Hippocampal formation (tissue), 2 donors: Measurements from ENCODE around the gene ZNF331.

Experiments
- DNase-seq, 2 donors: peaks; one replicate each; lab custom pipeline; 2025; lab: John Stamatoyannopoulos, UW

The ZNF331 gene

DNA sequence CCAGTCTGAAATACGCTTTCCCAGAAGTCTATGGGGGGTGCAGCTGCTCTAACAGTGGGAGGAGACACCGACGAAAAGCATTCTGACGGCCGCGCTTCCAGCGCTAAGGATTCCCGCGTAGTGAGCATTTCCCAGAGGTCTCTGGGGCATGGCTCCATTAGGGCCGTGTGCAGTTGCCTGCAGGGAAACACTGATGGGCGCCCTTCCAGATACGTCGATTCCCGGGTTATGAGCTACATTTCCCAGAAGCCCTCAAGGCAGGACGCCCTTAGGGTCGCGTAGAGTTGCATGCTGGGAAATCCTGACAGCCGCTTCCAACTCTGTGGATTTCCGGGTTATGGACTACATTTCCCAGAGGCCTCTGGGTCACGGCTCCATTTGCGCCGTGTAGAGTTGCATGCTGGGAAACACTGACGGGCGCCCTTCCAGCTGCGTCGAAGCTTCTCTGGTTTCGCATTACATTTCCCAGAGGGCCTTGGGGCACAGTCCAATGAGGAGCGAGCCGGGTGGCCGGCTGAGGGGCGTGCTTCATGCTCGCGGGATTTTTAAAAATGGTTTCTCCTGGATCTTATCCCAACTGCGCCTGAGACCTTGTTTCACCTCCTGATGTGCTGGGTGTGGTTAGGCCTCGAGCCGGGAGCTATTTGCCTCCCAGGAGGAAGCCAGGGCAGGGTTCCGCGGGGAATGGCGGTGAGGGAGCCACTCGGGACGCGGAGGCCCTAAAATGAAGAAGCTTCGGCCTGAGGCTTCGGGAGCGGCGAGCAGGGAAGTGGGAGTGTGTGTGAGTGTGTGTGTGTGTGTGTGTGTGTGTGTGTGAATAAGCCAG lies 17.2 kb upstream of the ZNF331 start:
- peak; percentile 97 to 98 for DNase-seq

DNA sequence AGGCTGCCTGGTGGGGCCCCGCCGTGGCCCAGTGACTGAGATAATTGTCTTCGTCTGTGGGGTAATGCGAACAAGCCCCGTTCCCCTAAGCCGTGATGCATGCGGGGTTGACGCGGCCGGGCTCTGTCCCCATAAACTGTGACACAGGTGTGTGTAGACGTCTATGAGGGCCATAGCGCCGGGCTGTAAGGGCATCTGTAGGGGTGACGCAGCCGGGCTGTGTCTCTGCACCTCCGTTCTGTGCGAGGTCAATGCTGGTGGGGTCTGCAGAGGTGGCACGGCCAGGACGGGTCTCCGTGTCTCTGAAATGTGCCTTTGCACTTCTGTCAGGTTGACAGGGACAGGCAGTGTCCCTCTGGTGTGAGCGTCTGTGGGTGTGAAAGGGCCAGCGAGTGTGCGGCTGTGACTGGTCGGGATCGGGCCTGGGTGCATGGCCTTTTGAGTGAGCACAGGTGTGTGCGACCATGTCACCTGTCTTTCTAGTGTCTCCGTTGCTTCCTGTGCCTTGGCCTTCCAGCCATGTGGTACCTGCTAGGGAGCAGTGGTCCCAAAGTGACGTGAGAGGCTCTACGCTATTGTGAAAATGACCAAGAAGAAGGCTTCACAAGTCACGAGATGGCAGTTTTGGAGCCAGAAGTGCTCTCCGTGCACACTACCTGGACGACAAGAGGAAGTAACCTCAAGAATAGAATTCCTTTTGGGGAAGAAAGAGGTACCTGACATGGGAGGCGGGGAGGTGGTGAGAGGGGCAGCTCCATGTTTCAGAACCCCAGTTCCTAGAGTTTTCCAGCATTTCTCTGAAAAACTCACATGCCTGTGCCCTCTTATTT lies 16.4 kb upstream of the ZNF331 start:
- DNase-seq: no peak

- no peak for DNase-seq
These were observed 12.0 kb upstream of the ZNF331 start for GRCh38 chr19:53525922-53526321.

GRCh38 chr19:53530622-53531021 lies 7.3 kb upstream of the ZNF331 start:
- DNase-seq: no peak

DNA sequence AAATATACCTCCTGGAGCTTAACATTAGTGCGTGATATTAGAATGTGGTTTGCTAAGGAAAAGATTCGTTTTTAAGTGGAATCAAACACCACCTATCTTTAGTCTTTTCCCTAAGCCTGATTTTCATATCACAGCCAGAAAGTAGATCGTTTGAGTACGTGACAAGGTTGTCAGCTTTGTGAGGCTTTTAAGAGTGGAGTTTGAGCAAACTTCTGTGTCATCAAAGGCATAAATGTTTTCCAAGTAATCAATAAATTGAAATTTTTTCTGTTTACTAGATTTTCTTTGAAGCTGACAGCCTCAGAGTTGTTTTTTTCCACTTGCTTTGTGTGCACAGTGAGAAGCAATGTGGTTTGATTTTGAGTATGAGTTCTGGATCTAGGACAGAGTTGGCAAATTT lies 6.5 kb upstream of the ZNF331 start:
- DNase-seq: no peak

DNA sequence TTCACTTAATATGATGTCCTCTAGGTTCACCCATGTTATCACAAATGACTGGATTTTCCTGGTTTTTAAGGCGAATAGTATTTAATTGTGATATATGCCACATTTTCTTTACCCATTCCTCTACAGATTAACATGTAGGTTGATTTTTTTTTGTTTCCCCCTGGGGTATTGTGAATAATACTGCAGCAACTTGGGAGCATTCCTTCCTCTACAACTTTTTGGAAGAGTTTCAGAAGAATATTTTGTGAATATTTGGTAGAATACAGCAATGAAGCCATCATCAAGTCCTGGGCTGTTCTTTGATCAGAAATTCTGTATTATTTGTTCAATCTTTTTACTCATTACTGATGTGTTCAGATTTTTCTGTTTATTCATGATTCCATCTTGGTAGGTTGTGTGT lies 5.6 kb upstream of the ZNF331 start:
- no peak for DNase-seq

GRCh38 chr19:53536225-53536548 lies 1.8 kb upstream of the ZNF331 start:
- no peak for DNase-seq

DNA sequence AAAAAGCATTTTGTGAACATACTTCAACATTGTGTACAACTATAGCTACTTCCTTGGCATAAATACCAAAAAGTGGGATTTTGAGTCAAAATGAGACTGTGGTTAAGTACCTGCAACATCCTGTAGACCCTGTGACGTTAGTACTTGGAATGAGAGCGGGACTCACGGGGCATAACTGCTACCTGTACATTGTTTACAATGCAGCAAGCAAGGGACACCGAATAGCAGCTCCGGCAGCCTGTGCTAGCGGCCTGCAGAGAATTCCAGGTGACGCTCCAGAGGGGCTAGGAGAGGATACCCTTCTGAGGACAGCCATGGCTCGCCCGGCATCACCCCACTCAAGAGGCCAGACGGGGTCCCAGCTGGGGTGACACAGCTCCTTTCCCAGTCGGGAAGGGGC lies 824 bp upstream of the ZNF331 start:
- DNase-seq: no peak

DNA sequence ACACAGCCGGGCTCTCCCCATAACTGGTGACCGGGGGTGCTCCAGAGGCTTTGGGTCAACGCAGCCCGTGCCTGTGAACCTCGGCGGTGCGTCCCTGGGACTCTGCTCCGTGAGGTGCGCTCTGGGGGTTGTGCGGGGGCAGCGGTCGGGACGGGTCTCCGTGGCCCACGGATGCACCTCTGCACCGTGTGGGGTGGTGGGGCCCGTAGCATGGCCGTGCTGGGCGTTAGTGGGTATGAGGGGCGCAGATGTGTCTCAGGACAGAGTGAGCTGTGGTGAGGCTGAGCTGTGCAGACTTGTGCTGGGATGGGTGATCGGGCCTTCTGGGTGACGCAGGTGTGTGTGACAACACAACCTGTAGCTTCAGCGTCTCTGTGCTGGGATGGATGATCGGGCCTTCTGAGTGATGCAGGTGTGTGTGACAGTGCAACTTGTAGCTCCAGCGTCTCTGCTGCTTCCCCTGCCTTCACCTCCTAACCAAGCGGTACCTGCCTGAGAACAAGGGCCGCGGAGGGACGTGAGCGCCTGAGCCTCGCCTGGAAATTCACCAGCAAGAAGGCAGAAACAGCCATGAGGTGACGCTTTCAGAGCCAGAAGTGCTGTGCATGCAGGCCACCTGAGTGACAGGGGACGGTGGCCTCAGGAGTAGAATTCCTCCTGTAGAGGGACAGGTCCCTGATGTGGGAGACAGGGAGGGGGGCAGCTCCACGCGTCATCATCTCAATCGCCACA lies 599 bp downstream of the ZNF331 start:
- no peak for DNase-seq

DNA sequence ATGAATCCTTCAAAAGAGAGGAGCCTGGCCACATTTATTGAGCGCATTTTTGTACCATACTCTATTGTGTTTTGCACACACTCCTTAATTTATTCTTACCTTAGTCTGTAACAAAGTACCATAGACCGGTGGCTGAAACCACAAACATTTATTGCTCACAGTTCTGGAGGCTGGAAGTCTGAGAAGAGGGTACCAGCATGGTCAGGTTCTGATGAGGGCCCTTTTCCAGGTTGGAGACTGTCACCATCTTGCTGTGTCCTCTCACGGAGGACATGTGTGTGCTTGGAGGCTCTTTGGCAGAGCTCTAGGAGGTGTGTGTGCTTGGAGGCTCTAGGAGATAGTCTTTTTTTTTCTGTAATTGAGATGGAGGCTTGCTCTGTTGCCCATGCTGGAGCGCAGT lies 2.1 kb downstream of the ZNF331 start:
- no peak for DNase-seq

GRCh38 chr19:53541971-53542370 lies 4.0 kb downstream of the ZNF331 start:
- DNase-seq: no peak

- no peak for DNase-seq
These were observed 7.5 kb downstream of the ZNF331 start for GRCh38 chr19:53545271-53546065.

DNA sequence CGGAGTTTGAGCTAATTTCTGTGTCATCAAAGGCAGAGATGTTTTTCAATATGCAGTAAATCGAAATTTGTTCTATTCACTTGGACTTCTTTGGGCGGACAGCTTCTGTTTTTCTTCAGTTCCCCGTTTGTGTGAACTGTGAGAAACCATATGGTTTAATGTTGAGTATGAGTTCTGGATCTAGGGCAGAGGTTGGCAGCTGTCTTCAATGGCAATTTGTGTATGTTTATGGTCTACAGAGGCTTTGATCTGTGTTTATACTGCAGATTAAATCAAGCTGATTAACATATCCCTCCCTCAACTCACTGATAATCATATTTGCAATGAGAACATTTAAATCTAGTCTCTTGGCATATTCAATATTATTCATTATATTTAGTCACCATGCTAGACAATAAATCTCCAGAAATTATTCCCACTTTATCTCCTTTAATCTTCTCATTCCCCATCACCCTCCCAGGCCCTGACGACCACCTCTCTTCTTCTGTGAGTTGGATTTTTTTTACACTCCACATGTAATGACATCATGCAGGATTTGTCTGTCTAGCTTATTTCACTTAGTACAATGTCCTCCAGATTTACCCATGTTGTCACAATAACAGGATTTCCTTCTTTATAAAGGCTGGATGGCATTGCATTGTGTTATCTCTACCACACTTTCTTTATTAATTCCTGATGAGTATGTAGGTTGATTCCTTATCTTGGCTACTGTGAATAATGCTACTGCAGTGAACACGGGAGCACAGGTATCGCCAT lies 9.0 kb downstream of the ZNF331 start:
- DNase-seq: no peak

DNA sequence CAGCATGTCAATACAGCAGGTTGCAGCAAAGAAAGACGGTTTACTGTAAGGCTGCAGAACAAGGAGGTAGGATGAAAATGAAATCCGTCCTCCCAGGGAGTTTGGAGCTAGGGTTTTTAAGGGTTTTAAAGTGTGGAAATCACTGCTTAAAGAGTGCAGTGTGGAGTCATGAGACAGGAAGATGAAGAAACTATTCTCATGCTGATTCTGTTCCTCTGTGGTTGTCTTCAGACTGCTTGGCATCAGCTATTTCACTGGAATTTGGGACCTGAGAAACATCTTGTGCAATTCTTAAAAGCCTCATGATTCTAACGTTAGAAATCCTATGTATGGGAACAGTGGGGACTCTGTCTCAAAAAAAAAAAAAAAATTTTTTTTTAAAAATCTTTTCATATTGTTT lies 11.4 kb downstream of the ZNF331 start:
- no peak for DNase-seq

DNA sequence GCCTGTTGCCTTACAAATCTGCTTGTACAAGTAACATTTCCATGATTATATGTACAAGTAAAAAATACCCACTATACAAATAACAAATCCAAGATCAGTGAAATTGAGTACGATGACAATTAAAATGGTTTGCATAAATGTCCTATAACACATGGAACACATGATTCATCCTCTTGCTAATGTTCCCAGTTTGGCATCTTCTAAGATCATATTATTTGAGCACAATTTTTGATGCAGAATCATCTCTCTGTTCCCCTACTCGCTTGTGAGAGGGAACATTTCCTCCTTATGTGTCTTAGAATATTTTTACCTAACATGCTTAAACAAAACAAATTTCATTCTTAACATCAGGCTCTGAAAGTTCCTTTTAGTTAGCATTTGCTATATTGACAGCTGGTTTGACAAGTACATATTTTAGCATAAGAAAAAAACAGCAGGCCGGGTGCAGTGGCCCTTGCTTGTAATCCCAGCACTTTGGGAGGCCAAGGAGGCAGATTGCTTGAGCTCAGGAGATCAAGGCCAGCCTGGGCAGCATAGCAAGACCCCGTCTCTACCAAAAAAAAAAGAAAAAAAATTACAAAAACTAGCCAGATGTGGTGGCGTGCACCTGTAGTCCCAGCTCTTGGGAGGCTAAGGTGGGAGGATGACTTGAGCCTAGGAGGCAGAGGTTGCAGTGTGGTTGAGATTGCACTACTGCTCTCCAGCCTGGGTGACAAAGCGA lies 14.2 kb downstream of the ZNF331 start:
- DNase-seq: no peak

DNA sequence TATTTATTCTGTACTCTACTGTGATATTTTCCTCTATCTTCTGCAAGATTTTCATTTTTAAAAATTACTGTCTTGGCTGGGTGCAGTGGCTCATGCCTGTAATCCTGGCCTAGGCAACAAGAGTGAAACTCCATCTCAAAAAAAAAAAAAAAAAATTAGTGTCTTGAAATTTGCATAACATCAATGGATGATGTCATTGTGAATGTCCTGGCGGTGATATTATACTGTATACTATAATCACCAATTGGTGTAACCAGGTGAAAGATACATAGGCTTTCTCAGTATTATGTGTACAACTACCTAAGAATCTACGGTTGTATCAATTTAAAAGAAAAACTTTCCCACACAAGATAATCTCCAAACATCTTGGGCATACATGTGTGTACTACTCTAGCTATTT lies 15.2 kb downstream of the ZNF331 start:
- no peak for DNase-seq

GRCh38 chr19:53553865-53554791 lies 16.2 kb downstream of the ZNF331 start:
- DNase-seq: peak; percentile 61 to 78

DNA sequence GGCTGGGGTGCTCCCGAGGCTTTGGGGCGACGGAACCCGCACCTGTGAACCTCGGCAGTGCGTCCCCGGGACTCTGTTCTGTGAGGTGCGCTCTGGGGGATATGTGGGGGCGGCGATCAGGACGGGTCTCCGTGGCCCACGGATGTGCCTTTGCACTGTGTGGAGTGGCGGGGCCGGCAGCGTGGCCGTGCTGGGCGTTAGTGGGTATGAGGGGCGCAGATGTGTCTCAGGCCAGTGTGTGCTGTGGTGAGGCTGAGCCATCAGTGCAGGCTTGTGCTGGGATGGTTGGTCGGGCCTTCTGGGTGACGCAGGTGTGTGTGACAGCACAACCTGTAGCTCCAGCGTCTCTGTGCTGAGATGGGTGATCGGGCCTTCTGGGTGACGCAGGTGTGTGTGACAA lies 16.9 kb downstream of the ZNF331 start:
- no peak for DNase-seq

DNA sequence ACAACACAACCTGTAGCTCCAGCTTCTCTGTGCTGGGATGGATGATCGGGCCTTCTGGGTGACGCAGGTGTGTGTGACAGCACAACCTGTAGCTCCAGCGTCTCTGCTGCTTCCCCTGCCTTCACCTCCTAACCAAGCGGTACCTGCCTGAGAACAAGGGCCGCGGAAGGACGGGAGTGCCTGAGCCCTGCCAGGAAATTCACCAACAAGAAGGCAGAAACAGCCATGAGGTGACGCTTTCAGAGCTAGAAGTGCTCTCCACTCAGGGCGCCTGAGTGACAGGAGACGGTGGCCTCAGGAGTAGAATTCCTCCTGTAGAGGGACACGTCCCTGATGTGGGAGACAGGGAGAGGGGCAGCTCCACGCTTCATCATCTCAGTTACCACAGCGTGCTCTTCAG lies 17.4 kb downstream of the ZNF331 start:
- DNase-seq: no peak
